ENCODE data around the gene UBN2.

Gene UBN2

GRCh38 chr7:139232904-139233303 lies 1.9 kb downstream of the UBN2 start:
- DNase-seq: no peak

- DNase-seq: no peak
Observed at GRCh38 chr7:139241258-139241657, 10.2 kb downstream of the UBN2 start.

DNA sequence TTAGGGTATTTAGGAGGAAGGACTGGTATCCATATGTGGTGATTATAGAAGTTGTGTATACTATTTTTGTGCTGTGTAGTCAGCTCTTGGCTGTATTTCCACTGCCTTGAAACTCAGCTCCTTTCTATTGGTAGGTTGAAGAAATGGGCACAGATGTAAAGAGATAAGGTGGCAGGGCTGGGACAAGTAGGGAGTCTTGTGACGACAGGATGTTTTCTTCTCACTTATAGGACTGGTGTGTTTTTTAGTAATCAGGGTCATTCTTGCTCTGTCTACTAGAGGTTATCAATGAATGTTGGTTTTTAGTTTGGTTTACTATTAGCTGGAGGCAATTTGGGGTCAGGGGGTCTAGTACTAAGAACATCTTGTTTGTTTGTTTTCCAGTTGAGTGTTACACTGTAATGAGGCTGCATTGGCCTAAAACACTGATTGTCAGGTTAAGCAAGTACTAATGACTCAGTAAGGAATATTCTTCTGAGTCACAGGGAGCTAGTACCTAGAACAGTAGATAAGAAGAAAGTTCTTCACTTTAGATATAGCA lies 11.8 kb downstream of the UBN2 start:
- no peak for DNase-seq

DNA sequence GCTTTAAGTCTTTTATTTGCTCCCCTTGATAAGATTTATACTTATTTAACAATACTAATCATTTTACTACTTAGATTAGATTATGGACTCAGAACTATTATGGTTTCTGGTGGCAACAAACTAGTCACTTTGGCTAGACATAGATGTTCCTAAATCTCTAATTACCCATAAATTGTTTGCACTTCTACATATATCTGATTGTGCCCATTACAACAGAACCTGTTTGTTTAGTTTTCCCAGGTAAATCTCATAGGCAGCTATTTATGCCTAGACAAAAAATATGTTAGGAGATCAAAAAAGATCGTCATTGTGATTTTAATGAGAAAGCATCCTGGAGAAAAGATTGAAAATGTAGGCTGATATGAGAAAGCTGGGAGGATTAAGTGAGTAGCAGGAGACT lies 14.4 kb downstream of the UBN2 start:
- DNase-seq: no peak

GRCh38 chr7:139246494-139246893 lies 15.5 kb downstream of the UBN2 start:
- DNase-seq: no peak

DNA sequence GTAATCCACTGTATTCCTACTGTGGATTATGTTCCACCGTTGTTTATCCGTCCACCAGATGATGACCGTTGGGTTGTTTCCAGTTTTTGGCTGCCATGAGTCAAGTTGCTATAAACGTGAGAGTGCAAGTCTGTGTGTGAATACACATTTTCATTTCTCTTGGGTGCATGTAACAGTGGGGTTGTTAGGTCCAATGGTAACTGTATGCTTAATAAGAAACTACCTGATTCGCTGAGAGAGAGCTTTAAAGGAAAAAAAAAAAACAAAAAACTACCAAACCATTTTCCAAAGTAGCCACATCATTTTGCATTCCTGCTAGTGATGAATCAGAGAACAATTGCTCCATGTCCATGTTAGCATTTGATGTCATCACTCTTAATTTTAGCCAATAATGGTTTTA lies 15.9 kb downstream of the UBN2 start:
- DNase-seq: no peak

- DNase-seq: no peak
Observed at GRCh38 chr7:139249179-139249810, 18.3 kb downstream of the UBN2 start.

DNA sequence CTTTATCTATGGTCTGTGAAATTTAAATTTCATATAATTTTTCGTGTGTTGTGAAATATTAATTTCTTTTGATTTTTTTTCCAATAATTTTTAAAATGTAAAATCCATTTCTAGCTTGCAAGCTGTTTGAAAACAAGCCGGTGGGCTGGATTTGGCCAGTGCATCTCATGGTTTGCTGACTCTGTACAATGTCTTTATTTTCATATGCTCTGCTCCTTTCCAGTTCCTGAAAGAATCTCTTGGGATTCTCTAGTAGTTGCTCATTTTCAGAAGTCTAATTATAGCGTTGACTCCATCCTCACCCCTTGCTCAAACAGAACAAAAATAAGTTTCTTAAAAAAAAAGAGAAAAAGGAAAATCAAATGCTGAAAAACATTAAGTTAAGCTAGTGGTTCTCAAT lies 21.4 kb downstream of the UBN2 start:
- no peak for DNase-seq

DNA sequence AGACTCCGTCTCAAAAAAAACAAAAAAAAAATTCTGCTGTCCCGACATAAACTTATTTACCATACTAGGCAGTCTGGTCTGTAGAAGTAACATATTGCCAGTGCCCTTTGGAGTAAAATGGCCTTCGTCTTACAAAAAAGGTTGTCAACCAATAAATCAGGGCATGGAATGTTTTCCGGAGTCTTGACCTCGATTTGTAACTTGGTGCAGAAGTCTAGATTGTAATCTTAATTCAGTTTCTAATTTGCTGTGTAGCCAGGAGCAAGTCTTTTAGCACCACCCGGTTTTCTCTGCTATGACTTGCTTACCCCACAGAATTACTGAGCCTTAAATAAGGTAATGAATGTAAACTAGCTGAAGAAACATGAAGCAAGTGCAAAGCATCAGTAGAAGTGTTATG lies 23.2 kb downstream of the UBN2 start:
- DNase-seq: no peak

DNA sequence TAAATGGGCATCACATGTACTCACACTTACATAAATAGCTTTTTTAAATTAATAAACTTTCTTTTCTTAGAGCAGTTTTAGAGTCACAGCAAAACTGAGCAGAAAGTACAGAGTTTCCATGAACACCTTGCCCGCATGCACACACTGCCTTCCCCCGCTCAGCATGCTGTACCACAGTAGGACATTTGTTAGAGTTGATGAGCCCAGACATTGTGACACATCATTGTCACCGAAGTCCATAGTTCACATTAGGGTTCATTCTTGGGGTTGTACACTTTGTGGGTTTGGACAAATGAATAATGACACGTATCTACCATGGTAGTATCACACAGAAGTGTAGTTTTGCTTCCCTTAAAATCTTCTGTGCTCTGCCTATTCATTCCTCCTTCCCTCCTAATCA lies 23.7 kb downstream of the UBN2 start:
- no peak for DNase-seq

- DNase-seq: no peak
Observed at GRCh38 chr7:139255290-139255689, 24.3 kb downstream of the UBN2 start.

- no peak for DNase-seq
Observed at GRCh38 chr7:139259142-139259541, 28.1 kb downstream of the UBN2 start.

GRCh38 chr7:139264220-139264619 lies 33.2 kb downstream of the UBN2 start:
- no peak for DNase-seq

DNA sequence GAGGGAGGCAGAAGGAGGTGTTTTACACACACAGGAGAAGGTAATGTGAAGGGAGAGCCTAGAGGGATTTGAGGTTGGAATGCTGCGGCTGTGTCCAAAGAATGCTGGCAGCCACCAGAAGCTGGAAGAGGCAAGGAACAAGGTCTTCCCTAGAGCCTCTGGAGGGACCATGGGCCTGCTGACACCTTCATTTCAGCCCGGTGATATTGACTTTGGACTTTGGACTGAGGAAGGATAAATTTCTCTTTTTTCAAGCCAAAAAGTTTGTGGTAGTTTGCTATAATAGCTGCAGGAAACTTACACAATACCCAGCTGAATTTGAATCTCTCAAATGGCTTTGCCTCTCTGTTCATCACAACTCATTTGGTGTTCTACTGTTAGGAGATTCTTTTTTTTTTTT lies 34.6 kb downstream of the UBN2 start:
- no peak for DNase-seq

GRCh38 chr7:139271718-139272628 lies 40.9 kb downstream of the UBN2 start:
- no peak for DNase-seq

DNA sequence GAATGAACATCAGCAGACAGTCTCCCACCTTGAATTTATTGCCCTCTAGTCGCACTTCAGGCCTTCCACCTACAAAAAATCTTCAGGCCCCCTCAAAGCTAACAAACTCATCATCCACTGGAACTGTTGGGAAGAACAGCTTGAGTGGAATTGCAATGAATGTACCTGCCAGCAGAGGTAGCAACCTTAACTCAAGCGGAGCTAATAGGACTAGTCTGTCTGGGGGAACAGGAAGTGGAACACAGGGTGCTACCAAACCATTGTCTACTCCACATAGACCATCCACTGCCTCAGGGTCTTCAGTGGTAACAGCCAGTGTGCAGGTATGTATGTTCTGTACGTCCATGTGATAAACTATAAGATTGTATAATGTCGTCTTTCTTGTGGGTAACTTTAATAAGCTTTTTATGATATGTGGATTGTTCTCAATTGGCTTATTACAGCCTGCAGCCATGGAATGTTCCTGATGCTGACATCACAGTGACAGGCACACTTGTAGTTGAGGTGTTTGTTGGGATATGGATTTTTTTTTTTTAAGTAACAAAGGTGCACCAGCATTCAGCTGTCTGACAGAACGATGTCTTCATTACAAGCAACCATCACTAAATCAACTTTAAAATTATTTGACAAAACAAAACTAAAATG lies 53.3 kb downstream of the UBN2 start:
- DNase-seq: no peak

- DNase-seq: no peak
Observed at GRCh38 chr7:139286144-139286543, 55.1 kb downstream of the UBN2 start.

DNA sequence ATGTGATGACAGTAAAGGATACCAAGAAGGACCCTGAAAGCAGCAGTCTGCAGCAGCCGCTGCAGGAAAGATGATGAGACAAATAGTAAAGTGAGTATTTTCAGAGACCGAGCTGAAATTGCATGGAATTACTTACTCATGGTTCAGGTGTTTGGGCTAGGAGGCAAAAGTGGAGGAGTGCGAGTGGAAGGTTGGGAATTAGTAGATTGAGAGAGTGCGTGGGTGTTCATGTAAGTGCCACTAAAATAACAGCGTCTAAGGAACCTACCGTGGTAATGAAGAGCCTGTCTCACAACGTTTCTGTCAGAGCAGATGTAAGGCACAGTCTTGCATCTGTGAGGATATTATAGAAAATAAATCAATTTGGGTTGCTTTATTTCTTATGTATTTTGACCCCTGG lies 61.8 kb downstream of the UBN2 start:
- DNase-seq: no peak

DNA sequence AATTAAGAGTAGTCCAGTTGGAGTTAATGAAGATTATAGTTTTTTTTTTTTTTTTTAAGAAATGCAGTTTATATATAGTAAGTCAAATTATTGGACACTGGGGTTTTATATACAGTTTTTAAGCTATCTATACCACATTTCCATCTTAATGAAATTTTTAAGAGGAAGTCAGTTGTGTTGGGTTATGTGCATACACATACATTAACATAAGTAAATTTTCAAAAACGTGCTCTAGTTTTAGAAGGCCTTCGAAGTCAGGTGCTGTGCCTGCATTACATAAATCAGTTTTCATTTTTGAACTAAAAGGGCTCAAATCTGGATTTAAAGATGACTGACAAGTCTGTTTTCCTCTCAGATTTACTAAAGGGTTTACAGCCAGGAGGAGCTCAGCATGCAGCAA lies 62.5 kb downstream of the UBN2 start:
- no peak for DNase-seq

- DNase-seq: no peak
Observed at GRCh38 chr7:139294241-139294640, 63.2 kb downstream of the UBN2 start.

DNA sequence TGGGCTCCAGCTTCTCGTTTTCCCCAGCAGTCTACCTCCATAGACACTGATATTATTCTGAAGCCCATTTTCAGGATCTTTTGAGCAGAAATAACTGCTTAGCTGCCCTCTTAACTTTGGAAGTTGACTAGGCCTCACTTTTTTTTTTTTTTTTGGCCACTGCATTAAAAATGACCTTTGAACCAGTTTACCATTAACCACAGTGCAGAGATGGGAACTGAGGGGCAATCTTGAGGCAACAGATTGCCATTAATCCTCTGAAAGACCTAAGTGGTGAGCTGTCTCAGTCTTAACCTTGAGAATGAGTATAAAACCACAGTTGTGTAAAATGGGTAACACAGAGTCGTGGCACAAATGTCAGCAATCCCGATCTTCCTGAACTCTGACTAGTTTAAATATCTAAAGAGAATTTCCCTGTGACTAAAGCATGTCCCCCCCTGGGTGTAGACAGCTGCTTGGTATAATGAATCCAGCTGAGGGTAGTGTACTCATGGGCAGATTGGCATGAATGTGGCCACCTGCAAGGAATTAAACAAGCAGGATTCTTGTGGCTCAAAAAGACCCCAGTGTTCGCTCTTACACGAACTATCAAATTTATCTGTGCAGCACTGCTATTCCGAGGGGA lies 64.0 kb downstream of the UBN2 start:
- no peak for DNase-seq

DNA sequence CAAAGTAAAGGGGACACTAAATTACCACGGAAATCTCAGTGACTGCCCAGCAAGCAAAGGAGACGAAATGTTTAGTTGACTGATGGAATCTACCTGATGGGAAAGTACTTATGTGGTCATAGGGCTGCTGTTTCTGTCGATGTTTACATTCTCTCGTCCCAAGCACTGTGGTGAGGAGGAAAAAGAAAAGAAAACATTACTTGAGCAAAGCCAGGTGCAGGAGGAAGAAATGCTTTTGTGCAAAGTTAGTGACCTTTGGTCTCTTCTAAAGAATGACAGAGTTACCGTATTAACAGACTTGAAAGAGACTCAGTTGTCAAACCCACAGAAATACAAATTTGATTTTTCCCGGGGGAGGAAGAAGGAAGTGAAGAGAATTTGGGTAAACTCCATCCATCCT lies 66.8 kb downstream of the UBN2 start:
- no peak for DNase-seq

- no peak for DNase-seq
Observed at GRCh38 chr7:139299296-139299695, 68.3 kb downstream of the UBN2 start.

Measured in cortex of kidney (tissue), 1 donor.